AG10803 (cell line): ENCODE results near the gene RPL35A.

Experiments used
- DNase-seq: peaks from one replicate; pipeline ENCODE4 v3.0.0; 2010; ENCODE audit warnings: low read depth
- H3K4me3 ChIP-seq: 2 replicates; pipeline ENCODE4 v1.5.1; 2011; ENCODE audit warnings: mild to moderate bottlenecking, low read length, control low read depth
- CTCF ChIP-seq: conservative IDR thresholded peaks from 2 replicates; pipeline ENCODE4 v1.5.1; 2011; ENCODE audit warnings: mild to moderate bottlenecking, low read length, control low read depth, inconsistent platforms

RPL35A gene

GRCh38 chr3:197983076-197983475 is 33.1 kb downstream of the RPL35A start:
- no peak for DNase-seq

GRCh38 chr3:197989651-197990050 is 39.7 kb downstream of the RPL35A start:
- no peak for DNase-seq
- no peak overlapping the region for H3K4me3 ChIP-seq
- TF ChIP-seq CTCF: no peak

More at GRCh38 chr3:197983076-197983475, 33.1 kb downstream of the RPL35A start:
- H3K4me3 ChIP-seq: no peak overlapping the region
- no peak for TF ChIP-seq CTCF

- no peak for TF ChIP-seq CTCF
- H3K4me3 ChIP-seq: no peak overlapping the region
- DNase-seq: no peak
These were observed 44.7 kb downstream of the RPL35A start for GRCh38 chr3:197994736-197995135.

GRCh38 chr3:197996855-197997254 is 46.9 kb downstream of the RPL35A start:
- no peak for DNase-seq
- no peak for TF ChIP-seq CTCF
- no peak overlapping the region for H3K4me3 ChIP-seq

- DNase-seq: no peak
- H3K4me3 ChIP-seq: no peak overlapping the region
- TF ChIP-seq CTCF: no peak
These were observed 47.9 kb downstream of the RPL35A start for GRCh38 chr3:197997936-197998335.
